HEK293T (cell line): ENCODE data around the gene PGM1.

Experiments
- SP1 ChIP-seq: fragments of 450-650 bp; IDR thresholded peaks from 2 replicates; pipeline ENCODE4 v1.6.1; 2017
- ZNF384 ChIP-seq: fragments of 450-650 bp; IDR thresholded peaks from 2 replicates; pipeline ENCODE4 v1.6.1; 2016

DNA sequence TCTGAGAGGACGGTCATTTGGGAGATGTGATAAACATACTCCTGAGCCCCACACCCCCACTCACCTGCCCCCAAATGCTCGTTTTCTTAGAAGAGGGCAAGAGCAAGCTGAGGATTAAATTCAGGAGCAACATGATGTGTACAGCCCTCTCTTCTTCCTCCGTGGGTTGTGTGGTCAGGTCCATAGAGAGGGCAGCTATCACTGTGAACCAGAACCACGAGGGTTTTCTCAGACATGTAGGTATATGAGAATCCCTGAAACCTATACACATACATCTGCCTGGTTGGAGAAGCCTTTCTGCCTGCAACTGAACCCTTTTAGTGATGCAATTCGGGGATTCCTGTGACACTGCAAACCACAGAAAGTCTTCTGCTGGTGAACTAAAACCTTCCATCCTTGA is 38.9 kb downstream of the PGM1 start:
- no peak for TF ChIP-seq SP1
- TF ChIP-seq ZNF384: no peak
